Head of caudate nucleus (tissue), 42 donors: Measurements from ENCODE around the gene CACNA2D3.
"Not testable (repeated sequence)": the region's sequence is repeated elsewhere in the genome, so short reads cannot be mapped to it uniquely, and the experiment has no call there.

ENCODE experiments used
- DNase-seq, 42 donors: peaks; one replicate each; pipeline versions ENCODE4 v3.0.0 to v3.0.0-alpha.2; 2020 to 2021; ENCODE audit warnings: mixed read lengths in 7 of 42
- intact Hi-C: fragments of 100-400 bp; cut with DNase I; formaldehyde crosslinking; loops from one replicate; pipeline ENCODE4 v1.15.0; 2022

The CACNA2D3 gene

GRCh38 chr3:54619531-54619930 is 497.2 kb downstream of the CACNA2D3 start:
- DNase-seq: no peak
- intact Hi-C loops: no loop called here

GRCh38 chr3:54621184-54621583 is 498.8 kb downstream of the CACNA2D3 start:
- DNase-seq: no peak
- intact Hi-C loops: no loop called here

- DNase-seq: no peak
- intact Hi-C loops: no loop called here
Observed at GRCh38 chr3:54622678-54623077, 500.3 kb downstream of the CACNA2D3 start.

- intact Hi-C loops: no loop called here
- no peak for DNase-seq
Observed at GRCh38 chr3:54625805-54626787, 503.7 kb downstream of the CACNA2D3 start.

- intact Hi-C loops: no loop called here
- no peak for DNase-seq
Observed at GRCh38 chr3:54628888-54629441, 506.6 kb downstream of the CACNA2D3 start.

GRCh38 chr3:54630101-54630623 is 507.8 kb downstream of the CACNA2D3 start:
- intact Hi-C loops: no loop called here

GRCh38 chr3:54631001-54631400 is 508.6 kb downstream of the CACNA2D3 start:
- intact Hi-C loops, DNase-seq: not testable (repeated sequence)

More at GRCh38 chr3:54630101-54630623, 507.8 kb downstream of the CACNA2D3 start:
- no peak for DNase-seq

GRCh38 chr3:54631516-54632325 is 509.4 kb downstream of the CACNA2D3 start:
- intact Hi-C loops: no loop called here
- DNase-seq: no peak

- intact Hi-C loops: no loop called here
- DNase-seq: no peak
Observed at GRCh38 chr3:54632326-54632665, 509.9 kb downstream of the CACNA2D3 start.

- DNase-seq: no peak
- intact Hi-C loops: no loop called here
Observed at GRCh38 chr3:54632834-54633233, 510.5 kb downstream of the CACNA2D3 start.

- DNase-seq: peak in 1 of 42 donors; percentile 10
- intact Hi-C loops: no loop called here
Observed at GRCh38 chr3:54633444-54634121, 511.2 kb downstream of the CACNA2D3 start.

- intact Hi-C loops: no loop called here
- DNase-seq: no peak
Observed at GRCh38 chr3:54634122-54634469, 511.7 kb downstream of the CACNA2D3 start.

- DNase-seq, intact Hi-C loops: not testable (repeated sequence)
Observed at GRCh38 chr3:54639790-54640372, 517.5 kb downstream of the CACNA2D3 start.

- intact Hi-C loops: no loop called here
- DNase-seq: no peak
Observed at GRCh38 chr3:54641226-54642014, 519.1 kb downstream of the CACNA2D3 start.

GRCh38 chr3:54642147-54642546 is 519.8 kb downstream of the CACNA2D3 start:
- intact Hi-C loops: no loop called here
- no peak for DNase-seq

- intact Hi-C loops: no loop called here
- DNase-seq: no peak
Observed at GRCh38 chr3:54647721-54648120, 525.4 kb downstream of the CACNA2D3 start.

- no peak for DNase-seq
- intact Hi-C loops: no loop called here
Observed at GRCh38 chr3:54649551-54649950, 527.2 kb downstream of the CACNA2D3 start.
